Pulmonary artery endothelial cell (primary cell): ENCODE measurements around the gene ACACA. TPM values are rescaled to one million over a fixed set of nuclear protein-coding genes. Genes with fewer than 3 reads are reported as not detected.

Experiments
- DNase-seq: peaks from one replicate; pipeline ENCODE4 v3.0.0-alpha.2; 2011; ENCODE audit warnings: low read depth, low spot score
- total RNA-seq: library from RNA; depleted of rRNA; stranded (reverse); fragments of >200 nt; gene quantifications from 2 replicates; pipeline ENCODE4 v1.2.3, GENCODE V29; 2014

ACACA gene
- total RNA-seq, 1 donor from 2014 or later, result 57.0 TPM

GRCh38 chr17:37231887-37232286 is 174.7 kb downstream of the ACACA start:
- DNase-seq, result no peak

GRCh38 chr17:37230633-37231032 is 176.0 kb downstream of the ACACA start:
- no peak for DNase-seq

- DNase-seq, result no peak
Observed at GRCh38 chr17:37225465-37225864, 181.2 kb downstream of the ACACA start.

GRCh38 chr17:37221865-37222264 is 184.8 kb downstream of the ACACA start:
- DNase-seq, result no peak

- no peak for DNase-seq
Observed at GRCh38 chr17:37220607-37220953, 186.1 kb downstream of the ACACA start.

- DNase-seq, result no peak
Observed at GRCh38 chr17:37219876-37220606, 186.6 kb downstream of the ACACA start.

- DNase-seq, result no peak
Observed at GRCh38 chr17:37218849-37219248, 187.8 kb downstream of the ACACA start.

DNA sequence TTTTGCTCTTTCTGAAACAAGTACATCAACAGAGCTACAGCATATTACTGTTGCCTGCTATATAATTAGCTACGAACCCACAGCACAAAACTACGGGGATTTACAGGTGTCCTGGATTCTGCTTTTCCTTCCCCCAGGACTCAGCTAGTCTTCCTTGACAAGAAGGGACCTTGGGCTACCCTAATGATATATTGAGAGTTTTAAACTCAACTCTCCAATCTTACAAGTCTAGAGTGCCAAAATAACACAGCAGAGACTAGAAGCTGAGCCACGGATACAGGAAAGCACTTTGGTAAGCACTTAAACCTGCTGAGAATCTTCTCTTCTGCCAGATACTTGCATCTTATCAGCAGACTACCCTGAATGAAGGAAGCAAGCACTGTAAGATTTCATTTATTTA is 192.2 kb downstream of the ACACA start:
- no peak for DNase-seq

DNA sequence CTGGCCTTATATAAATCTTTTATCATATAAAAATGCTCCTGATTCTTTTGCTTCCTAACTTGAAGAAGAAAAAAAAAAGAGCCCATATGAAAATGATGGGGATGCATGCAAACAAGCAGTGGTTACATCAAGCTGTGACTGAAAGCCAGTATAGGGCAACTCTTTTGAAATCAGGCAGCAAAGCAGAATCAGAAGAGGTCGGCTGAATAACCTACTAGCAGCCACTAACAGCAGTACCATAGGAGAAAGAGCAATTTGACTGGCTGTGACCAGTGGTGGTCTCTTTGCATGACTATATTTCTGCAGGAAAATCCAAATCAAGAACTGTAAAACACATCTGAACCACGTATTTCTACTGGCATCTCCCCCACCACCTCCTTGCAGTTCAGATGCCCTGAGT is 192.7 kb downstream of the ACACA start:
- DNase-seq, result no peak

GRCh38 chr17:37212179-37212578 is 194.5 kb downstream of the ACACA start:
- DNase-seq, result no peak

DNA sequence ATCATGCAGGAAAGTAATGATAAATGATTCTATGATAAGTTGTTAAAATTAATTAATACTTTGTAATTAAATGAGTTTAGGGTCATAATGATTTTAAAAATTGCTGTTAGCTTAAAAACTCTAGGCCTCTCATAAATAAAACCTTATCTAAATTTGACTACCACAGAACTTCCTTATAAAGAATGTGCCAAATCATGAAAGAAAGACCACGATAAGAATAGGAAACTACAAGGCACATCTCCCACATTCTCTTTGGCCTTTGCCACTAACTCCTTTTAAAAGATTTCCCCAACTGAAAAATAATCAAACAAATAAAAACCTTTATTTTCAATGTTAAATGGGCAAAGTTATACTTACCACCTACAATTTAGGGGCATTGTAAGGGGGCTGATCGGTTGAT is 195.5 kb downstream of the ACACA start:
- no peak for DNase-seq

- DNase-seq, result no peak
Observed at GRCh38 chr17:37207103-37207502, 199.5 kb downstream of the ACACA start.

DNA sequence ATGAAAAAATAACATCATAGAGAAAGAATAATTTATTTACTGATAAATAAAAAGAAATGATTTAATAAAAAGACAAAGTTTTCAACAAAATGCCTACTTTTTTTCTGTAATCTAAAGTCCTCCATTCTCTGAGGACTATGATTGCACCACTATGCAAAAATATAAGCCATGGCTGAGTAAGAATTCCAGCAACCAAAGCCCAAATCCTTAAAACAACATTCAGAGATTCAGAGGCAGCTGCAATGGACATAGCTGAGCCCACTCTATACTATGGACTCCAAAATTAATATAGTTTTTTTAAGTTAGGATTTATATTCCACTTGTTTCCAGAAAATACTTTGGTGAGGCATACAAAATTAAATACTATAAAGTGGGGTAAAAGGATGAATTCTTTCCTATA is 200.3 kb downstream of the ACACA start:
- DNase-seq, result no peak

DNA sequence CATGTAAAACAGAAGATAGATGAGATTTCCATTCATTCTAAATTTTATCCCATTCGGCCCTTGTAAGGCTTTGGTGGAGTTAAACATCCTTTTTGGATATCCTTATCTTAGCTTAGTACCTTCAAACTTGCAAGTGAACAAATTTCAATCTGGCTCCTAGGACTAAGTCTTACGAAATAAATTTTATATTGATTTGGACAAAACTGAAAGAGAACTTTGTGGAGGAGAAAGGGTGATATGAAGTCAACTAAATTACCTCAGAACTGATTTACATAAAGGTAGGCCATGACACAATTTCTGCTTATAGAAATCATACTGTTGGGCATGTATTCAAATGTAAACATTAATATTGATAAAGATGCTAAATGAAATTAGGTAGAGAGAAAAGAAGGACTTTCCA is 206.1 kb downstream of the ACACA start:
- no peak for DNase-seq

GRCh38 chr17:37197336-37197735 is 209.3 kb downstream of the ACACA start:
- DNase-seq, result no peak

- no peak for DNase-seq
Observed at GRCh38 chr17:37194208-37194607, 212.4 kb downstream of the ACACA start.

GRCh38 chr17:37191219-37191618 is 215.4 kb downstream of the ACACA start:
- no peak for DNase-seq

DNA sequence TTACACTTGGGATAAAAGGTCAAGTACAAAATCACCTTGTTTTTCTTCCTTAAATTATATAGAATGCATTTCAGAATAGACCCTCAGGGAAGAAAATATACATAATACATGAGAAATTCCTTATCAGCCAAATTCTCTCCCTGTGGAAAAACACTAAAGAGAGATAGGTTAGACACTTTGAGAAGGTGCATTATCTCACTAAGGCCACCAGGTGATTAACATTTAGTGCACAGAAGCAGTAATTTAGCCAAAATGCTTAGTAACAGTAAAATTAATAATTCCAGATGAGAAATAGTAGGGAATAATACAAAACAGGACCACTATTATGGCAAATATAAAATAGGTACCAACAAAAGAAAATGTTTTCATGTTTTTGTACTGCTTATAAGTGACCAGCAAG is 216.1 kb downstream of the ACACA start:
- DNase-seq, result no peak

DNA sequence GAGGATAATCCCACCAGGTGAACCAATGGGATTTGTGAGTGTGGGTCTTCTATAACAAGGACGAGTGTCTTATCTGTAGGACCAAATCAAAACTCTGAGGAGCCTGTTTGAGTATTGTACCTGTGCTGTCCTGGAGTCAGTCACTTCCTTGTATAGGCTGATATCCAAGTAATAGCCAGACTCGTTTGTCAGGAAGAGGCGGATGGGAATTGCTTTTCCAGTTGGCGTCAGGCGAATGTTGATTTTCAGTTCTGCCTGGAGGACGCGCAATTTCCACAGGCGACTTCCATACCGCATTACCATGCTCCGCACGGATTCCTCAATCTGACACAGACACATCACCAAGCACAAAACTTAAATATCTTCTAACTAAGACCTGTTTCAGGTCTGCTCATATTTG is 218.5 kb downstream of the ACACA start:
- DNase-seq, result no peak

DNA sequence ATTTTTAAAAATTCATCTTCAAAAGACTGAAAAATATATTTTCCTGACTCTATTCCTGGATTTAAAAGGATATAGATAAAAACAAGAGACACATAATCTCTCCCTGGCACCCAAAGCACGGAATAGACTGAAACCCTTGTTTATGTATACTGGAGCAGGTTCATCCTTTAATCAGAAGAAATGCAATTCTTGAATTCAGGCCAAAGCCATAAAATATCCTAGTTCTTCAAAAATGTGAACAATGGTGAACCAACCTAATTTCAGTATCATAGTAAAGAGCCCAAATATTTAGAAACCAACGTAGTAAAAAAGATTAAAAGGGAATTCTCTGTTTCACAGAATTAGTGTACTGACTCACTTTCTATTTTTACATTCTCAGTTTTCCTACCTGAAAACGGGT is 219.4 kb downstream of the ACACA start:
- DNase-seq, result no peak

- DNase-seq, result peak; percentile 11
Observed at GRCh38 chr17:37182786-37183465, 223.7 kb downstream of the ACACA start.

DNA sequence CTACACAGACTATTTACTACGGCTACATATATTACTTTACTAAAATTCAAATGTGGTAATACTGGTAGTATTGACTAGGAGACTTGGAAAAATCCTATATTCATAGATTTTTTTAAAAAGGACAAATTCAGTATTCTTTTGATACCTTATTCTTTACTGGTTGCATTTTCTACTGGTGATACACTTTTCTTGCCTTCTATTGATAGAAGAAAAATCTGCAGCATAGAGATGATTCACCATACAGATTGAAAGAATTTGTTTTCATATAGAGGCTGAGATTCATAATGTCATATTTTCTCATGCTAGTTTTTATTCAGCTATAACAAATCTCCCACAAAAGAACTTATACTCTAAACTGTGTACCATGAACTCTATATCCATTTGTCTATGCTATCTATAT is 226.3 kb downstream of the ACACA start:
- no peak for DNase-seq

- peak; percentile 51 for DNase-seq
Observed at GRCh38 chr17:37179893-37180292, 226.7 kb downstream of the ACACA start.
